RKO (cell line): ENCODE measurements around the gene TJP2.

Experiments
- DNase-seq: peaks from one replicate; pipeline ENCODE4 v3.0.0-alpha.2; 2016; ENCODE audit warnings: low spot score

TJP2 gene

GRCh38 chr9:69232135-69232534 is 58.1 kb downstream of the TJP2 start:
- no peak for DNase-seq

DNA sequence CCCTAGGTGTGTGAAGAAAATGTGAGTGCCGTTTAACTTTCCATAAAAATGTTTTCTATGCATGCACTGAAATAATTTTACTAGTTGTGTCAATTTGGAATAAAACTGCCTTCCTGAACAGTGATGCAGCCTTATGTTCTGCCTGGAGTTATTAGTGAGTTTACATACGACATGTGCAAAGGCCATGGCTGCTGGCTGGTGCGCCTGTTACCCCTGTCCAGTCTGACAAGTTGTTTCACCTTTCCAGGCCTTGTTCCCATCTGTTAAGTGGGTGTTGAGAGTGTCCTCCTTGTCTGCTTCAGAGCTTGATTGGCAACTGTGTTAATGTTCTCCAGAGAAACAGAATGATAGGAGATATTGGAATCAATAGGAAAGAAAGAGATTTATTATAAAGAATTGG is 60.6 kb downstream of the TJP2 start:
- no peak for DNase-seq

DNA sequence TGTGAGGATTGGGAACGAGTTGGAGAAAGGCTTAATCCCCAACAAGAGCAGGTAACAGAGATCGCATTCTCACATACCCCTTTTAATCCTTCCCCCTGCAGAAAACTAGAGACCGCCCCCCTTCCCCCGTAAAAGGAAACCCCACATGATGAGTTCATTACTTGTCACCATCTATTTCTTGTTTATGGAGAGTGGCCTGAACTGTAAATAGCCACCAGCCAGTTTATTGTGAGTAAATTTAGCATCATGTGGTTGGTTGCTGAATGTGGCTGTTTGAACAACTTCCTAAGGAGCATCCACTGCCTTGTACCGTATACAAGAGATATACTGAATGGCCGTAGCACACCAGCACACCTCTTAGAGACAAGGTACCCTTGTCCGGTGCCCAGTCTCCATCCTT is 62.1 kb downstream of the TJP2 start:
- no peak for DNase-seq

DNA sequence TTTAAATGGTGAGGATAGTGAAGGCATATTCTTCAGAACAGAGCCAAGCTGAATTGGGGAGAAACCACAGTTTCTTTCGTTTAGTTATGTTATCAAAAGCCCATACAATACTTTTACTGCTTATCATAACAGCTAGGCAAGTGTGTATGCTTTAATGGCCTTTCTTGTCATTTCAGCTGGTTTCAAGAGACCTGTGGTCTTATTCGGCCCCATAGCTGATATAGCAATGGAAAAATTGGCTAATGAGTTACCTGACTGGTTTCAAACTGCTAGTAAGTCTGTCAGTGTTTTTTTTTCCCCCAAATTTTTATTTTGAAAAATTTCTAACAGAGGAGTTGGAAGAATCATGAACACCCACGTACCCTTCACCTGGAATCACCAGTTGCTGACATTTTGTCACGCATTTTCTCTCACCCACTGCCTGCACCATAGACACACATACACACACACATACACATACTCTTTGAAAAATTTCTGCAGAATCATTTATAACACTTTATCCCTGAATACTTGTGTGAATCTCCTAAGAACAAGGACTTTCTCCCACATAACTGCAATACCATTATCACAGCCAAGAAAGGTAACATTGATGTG is 63.7 kb downstream of the TJP2 start:
- DNase-seq, result no peak

DNA sequence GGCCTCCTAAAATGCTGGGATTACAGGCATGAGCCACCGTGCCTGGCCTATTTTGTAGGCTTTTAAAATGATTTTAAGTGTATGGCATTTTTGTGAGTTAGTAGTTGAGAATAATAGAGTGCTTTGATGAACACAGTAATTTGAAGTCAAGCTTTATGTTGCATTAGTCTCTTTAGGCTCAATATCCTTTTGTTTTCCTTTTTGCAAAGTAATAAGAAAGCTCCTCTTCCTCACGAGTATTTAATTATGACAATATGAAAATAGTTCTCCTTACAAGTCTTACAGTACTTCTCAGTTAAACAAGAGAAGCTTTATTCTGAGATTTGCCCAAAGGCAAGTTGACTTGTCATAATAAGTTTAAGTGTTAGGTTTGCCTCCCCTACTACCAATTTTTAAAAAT is 69.0 kb downstream of the TJP2 start:
- no peak for DNase-seq

DNA sequence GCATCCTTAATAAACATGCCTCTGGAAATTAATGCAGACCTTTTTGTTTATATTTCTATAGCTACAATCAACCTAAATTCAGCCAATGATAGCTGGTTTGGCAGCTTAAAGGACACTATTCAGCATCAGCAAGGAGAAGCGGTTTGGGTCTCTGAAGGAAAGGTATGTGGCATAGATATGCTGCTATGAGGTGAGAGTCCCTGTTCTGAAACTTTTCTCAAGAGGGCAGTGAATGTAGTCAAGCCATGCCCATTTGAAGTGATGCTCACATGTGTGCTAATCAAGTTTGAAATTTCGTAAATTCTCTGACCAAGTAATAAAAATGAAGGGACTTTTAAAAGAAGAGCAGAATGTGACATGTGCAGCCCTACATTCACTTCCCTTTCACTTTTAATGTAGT is 72.6 kb downstream of the TJP2 start:
- DNase-seq, result no peak

GRCh38 chr9:69248005-69248404 is 73.9 kb downstream of the TJP2 start:
- no peak for DNase-seq

- DNase-seq, result no peak
These were observed 75.3 kb downstream of the TJP2 start for GRCh38 chr9:69249337-69249736.

- no peak for DNase-seq
These were observed 76.6 kb downstream of the TJP2 start for GRCh38 chr9:69250681-69251080.

DNA sequence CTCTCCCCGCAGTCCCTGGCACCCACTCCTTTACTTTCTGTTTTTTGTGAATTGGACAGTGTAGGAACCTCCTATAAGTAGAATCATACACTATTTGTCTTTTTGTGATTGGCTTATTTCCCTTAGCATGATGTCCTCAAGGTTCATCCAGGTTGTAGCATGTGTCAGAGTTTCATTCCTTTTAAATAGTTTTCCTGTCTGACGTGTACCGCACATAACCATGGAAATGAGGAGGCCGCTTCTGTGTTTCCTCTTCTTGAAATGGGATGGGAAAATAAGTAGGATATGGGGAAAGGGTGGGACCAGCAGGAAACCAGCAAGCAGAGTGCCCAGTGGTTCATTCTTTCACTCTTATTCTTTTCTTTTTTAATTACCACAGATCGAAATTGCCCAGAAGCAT is 78.4 kb downstream of the TJP2 start:
- no peak for DNase-seq

- no peak for DNase-seq
These were observed 79.0 kb downstream of the TJP2 start for GRCh38 chr9:69253057-69253456.

- no peak for DNase-seq
These were observed 80.1 kb downstream of the TJP2 start for GRCh38 chr9:69254223-69254622.

DNA sequence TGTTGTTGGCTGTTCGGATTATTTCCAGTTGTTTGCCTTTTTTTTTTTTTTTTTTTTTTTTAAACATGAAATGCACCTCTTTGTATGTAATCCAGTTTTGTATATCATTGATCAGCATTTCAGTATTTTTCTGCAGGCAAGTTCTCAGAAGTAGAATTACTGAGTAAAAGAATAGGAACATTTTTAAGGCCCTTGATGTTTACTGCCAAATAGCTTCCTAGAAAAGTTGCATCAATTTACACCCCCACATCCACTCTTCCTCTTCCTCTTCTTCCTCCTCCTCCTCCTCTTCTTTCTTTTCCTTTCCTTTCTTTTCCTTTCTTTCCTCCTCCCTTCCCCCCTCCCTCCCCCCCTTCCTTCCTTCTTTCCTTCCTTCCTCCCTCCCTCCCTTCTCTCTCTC is 81.5 kb downstream of the TJP2 start:
- DNase-seq, result no peak

DNA sequence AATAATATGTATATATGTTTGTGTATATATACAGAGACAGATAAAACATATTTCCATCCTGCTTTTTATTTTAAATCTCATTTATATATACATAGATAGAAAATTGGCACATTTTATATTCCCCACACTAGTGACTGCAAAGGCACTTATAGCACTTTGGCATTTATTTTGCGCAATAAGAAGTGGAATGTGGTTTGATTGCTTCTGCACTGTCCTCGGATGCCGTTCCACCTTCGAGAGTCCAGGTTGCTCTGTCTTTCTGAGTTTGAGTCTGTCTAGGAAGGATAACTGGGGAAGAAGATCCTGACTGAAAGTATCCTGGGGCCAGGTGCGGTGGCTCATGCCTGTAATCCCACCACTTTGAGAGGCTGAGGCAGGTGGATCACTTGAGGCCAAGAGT is 84.5 kb downstream of the TJP2 start:
- no peak for DNase-seq

- no peak for DNase-seq
These were observed 86.1 kb downstream of the TJP2 start for GRCh38 chr9:69260161-69260560.

- DNase-seq, result no peak
These were observed 87.6 kb downstream of the TJP2 start for GRCh38 chr9:69261636-69262035.

GRCh38 chr9:69264526-69264925 is 90.4 kb downstream of the TJP2 start:
- DNase-seq, result no peak

DNA sequence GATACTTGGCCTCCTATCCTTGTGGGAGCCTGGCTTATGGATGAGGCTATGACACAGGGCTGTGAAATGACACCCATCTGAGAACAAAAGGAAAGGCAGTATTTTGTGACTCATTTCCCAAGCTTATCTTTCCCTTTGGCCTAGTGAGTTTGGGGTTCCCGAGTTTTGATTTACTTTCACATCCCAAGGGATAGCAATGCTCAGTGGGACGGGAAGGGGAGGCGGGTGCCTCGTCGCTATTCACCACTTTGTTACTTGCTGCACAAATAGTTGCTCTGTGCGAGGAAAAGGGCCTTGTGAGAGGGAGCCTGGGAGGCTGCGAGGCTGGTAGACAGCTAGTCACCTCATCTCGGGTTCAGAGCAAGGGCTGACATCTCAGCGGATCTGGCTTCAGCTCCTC is 91.8 kb downstream of the TJP2 start:
- DNase-seq, result no peak

GRCh38 chr9:69272212-69272611 is 98.1 kb downstream of the TJP2 start:
- DNase-seq, result no peak

DNA sequence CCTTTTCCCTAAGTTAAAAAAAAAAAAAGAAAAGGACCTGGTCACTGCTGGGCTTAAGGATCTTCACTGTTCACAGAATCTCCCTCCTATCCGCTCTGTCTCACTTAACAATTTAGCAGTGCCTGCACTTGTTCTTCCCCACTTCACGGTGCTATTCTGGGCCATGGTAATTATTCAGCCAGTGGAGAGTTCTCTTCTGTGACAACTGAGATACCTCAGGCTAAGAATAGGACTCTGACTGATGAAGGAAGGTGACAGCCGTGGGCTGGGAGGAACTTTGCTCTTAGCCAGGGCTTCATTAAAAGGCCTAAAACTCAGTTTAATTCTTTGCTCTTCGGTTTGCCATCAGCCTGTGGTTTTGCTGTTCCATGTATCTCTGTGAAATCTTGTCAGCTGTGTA is 99.1 kb downstream of the TJP2 start:
- no peak for DNase-seq

- no peak for DNase-seq
These were observed 102.7 kb downstream of the TJP2 start for GRCh38 chr9:69276775-69277174.

DNA sequence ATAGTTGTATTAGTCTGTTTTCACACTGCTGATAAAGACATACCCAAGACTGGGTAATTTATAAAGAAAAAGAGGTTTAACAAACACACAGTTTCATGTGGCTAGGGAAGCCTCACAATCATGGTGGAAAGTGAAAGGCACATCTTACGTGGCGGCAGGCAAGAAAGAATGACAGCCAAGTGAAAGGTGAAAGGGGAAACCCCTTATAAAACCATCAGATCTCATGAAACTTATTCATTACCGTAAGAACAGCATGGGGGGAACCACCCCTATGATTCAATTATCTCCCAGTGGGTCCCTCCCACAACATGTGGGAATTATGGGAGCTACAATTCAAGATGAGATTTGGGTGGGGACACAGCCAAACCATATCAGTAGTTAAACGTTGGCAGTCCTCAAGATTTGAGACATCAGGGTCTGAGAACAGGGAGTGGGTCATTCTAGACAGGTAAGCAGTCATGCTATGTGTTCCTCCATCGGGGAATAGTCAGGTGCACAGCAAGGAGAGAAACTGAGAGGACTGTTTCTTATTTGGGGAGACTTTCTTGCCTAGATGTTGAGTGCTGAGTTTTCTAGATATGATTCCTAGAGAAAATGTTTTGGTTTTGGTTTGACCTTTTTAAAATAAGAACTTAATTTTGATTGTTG is 105.1 kb downstream of the TJP2 start:
- DNase-seq, result no peak

GRCh38 chr9:69279733-69280132 is 105.7 kb downstream of the TJP2 start:
- no peak for DNase-seq

- no peak for DNase-seq
These were observed 108.9 kb downstream of the TJP2 start for GRCh38 chr9:69283003-69283402.
